Caco-2 (cell line): ENCODE measurements around the gene C10orf90. TPM values are rescaled to one million over a fixed set of nuclear protein-coding genes. Genes with fewer than 3 reads are reported as not detected.

Experiments
- BruUV-seq: library from RNA; stranded (reverse); fragments of 400-500 nt; replicated peaks from 2 replicates; lab custom pipeline; 2021; lab: Mats Ljungman, UMichigan
- CTCF ChIA-PET: fragments of 300-600 bp; sonication (Branson Sonifier 250); formaldehyde crosslinking; loops from one replicate; lab custom pipeline; 2022; ENCODE audit warnings: antibody characterized with exemption; lab: Charles Lee
- POLR2A ChIA-PET: fragments of 300-600 bp; sonication (Branson Sonifier 250); formaldehyde crosslinking; loops from one replicate; lab custom pipeline; 2022; ENCODE audit warnings: antibody characterized with exemption; lab: Charles Lee
- DNase-seq, 2 experiments: peaks; one replicate each; pipeline versions ENCODE4 v3.0.0 to v3.0.0-alpha.2; 2020 to 2022
- H3K27me3 ChIP-seq: replicated peaks from 2 replicates; pipeline ENCODE4 v1.6.0; 2011; ENCODE audit warnings: low read length; ENCODE audit not compliant: control insufficient read depth, insufficient read depth
- H3K36me3 ChIP-seq: 2 replicates; pipeline ENCODE4 v1.5.1; 2011; ENCODE audit warnings: low read length; ENCODE audit not compliant: control insufficient read depth, insufficient read depth
- H3K4me1 ChIP-seq: fragments of 250-450 bp; sonication (Bioruptor Pico); 2 replicates; pipeline ENCODE4 v1.5.1; 2020; ENCODE audit warnings: mild to moderate bottlenecking
- H3K4me3 ChIP-seq: 2 replicates; pipeline ENCODE4 v1.5.1; 2011; ENCODE audit warnings: low read depth, mild to moderate bottlenecking, control low read depth, low read length
- H3K9me3 ChIP-seq: fragments of 250-450 bp; sonication (Bioruptor Pico); 2 replicates; pipeline ENCODE4 v1.5.1; 2020; ENCODE audit warnings: mild to moderate bottlenecking, moderate library complexity
- H3K27ac Mint-ChIP-seq: one replicate; pipeline ENCODE4 v1.8.0; 2022; ENCODE audit warnings: mixed read lengths; ENCODE audit not compliant: unreplicated experiment
- H3K27me3 Mint-ChIP-seq: one replicate; pipeline ENCODE4 v1.8.0; 2022; ENCODE audit warnings: mixed read lengths; ENCODE audit not compliant: insufficient read depth, unreplicated experiment
- H3K36me3 Mint-ChIP-seq: one replicate; pipeline ENCODE4 v1.8.0; 2022; ENCODE audit warnings: mild to moderate bottlenecking, mixed read lengths; ENCODE audit not compliant: insufficient read depth, unreplicated experiment
- H3K4me1 Mint-ChIP-seq: one replicate; pipeline ENCODE4 v1.8.0; 2022; ENCODE audit warnings: low read depth, mixed read lengths; ENCODE audit not compliant: unreplicated experiment
- H3K4me3 Mint-ChIP-seq: one replicate; pipeline ENCODE4 v1.8.0; 2022; ENCODE audit warnings: mild to moderate bottlenecking, moderate library complexity, mixed read lengths; ENCODE audit not compliant: unreplicated experiment
- H3K9me3 Mint-ChIP-seq: one replicate; pipeline ENCODE4 v1.8.0; 2022; ENCODE audit warnings: mixed read lengths; ENCODE audit not compliant: unreplicated experiment
- intact Hi-C: fragments of 100-400 bp; cut with micrococcal nuclease; formaldehyde crosslinking; loops from one replicate; pipeline ENCODE4 v1.10.0; 2022; ENCODE audit not compliant: unreplicated experiment
- total RNA-seq: library from RNA; stranded (reverse); gene quantifications from 2 replicates; pipeline ENCODE4 v1.2.3, GENCODE V29; 2022
- TF ChIP-seq, protein P1 (sequence below), 2 experiments: fragments of 200-600 bp in 1 of 2; IDR thresholded peaks; 1 replicate in 1 of 2; 2 replicates in 1 of 2; pipeline versions ENCODE4 v1.5.1 to v1.8.0; 2011 to 2022; ENCODE audit warnings: antibody characterized with exemption in 1 of 2, control low read depth in 1 of 2, inconsistent platforms in 1 of 2, low read depth in 1 of 2, low read length in 1 of 2, mild to moderate bottlenecking in 1 of 2, moderate library complexity in 1 of 2; ENCODE audit not compliant: insufficient read depth in 1 of 2, severe bottlenecking in 1 of 2, unreplicated experiment in 1 of 2

The C10orf90 gene
- total RNA-seq, 1 experiment from 2014 or later, result not detected

DNA sequence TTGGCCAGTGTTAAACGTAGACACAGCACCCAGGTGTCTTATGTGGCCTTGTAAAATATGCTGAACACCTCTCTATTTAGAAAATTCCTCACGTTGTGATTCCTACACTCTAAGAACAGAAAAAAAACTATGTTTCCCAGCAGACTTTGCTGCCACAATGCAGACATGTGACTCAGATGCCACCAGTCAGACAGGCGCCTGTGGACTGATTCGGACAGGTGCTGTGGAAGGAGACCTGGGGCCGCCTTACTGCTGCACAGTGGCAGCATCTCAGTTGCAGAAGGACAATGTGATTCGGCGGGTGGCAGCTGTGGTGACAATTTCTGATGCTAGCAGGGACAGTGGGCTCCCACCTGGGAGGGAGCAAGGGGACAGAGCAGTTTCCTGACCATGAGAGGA, 88.8 kb downstream of the C10orf90 start:
- CTCF ChIA-PET, result no interaction called here
- Histone ChIP-seq H3K27me3 (no peaks in the 10 kb centered on the region; the same call in 1 of the 2 replicates), H3K4me1 (no peaks in the 10 kb centered on the region), H3K36me3 (no peaks in the 10 kb centered on the region), H3K9me3 (0 out of 2 replicates have a peak, but pooled peaks cover 4% of the 10 kb centered on the region), H3K4me3 (no peak overlapping the region)
- DNase-seq, result no peak
- H3K9me3 Mint-ChIP-seq, result no peaks in the 10 kb centered on the region
- BruUV-seq, result no TSS peak
- H3K36me3 Mint-ChIP-seq, result peaks cover 4% of the 10 kb centered on the region
- intact Hi-C loops, result no loop called here
- TF ChIP-seq, protein P1, sequence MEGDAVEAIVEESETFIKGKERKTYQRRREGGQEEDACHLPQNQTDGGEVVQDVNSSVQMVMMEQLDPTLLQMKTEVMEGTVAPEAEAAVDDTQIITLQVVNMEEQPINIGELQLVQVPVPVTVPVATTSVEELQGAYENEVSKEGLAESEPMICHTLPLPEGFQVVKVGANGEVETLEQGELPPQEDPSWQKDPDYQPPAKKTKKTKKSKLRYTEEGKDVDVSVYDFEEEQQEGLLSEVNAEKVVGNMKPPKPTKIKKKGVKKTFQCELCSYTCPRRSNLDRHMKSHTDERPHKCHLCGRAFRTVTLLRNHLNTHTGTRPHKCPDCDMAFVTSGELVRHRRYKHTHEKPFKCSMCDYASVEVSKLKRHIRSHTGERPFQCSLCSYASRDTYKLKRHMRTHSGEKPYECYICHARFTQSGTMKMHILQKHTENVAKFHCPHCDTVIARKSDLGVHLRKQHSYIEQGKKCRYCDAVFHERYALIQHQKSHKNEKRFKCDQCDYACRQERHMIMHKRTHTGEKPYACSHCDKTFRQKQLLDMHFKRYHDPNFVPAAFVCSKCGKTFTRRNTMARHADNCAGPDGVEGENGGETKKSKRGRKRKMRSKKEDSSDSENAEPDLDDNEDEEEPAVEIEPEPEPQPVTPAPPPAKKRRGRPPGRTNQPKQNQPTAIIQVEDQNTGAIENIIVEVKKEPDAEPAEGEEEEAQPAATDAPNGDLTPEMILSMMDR (IDR thresholded peaks at IDR 0.05; ENCODE audit: insufficient read depth in 1 of 2, low read depth in 1 of 2, low read length in 1 of 2, severe bottlenecking in 1 of 2, unreplicated experiment in 1 of 2), result no peak
- H3K4me1 Mint-ChIP-seq, result no peaks in the 10 kb centered on the region
- H3K27ac Mint-ChIP-seq, result no peak overlapping the region
- no peak overlapping the region for H3K4me3 Mint-ChIP-seq
- POLR2A ChIA-PET, result no interaction called here
- peaks cover 14% of the 10 kb centered on the region for H3K27me3 Mint-ChIP-seq

DNA sequence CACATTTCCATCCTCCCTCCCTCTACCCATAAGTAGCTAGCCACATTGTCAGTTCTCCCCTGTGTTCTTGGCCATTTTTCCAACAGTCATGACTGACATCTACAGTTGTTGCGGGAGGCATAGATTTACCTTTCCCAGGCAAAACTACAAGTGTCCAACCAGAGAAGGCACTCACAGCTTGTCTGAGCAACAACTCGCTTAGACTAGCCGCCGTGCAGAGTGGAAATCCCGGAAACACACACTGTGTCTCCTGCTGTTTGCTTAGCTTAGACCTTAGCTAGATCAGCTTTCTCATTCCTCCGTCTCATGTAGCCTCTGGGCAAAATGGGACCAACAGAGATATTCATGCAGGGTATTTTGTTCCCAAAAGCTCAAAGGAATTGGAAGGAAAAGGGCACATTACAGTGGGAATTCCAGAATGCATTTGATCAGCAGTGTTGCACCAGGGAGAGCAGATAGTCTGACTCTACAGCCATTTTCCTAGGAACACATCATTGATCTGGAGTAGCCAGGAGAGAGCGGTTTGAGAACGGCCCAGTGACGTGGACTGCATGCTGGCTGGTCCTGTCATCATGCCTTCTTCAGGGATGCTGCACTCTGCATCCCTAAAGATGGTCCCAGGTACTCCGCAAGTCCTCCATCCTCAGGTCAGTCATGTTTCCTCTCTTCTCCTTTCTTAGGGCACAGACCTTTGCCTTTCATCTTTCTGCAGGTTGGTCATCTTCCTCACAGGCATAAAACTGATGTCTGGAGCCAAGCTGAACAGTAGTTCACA, 89.4 kb downstream of the C10orf90 start:
- TF ChIP-seq, protein P1 (IDR thresholded peaks at IDR 0.05; ENCODE audit: insufficient read depth in 1 of 2, low read depth in 1 of 2, low read length in 1 of 2, severe bottlenecking in 1 of 2, unreplicated experiment in 1 of 2), result no peak
- Histone ChIP-seq H3K9me3 (0 out of 2 replicates have a peak, but pooled peaks cover 4% of the 10 kb centered on the region), H3K4me1 (no peaks in the 10 kb centered on the region), H3K4me3 (no peak overlapping the region), H3K36me3 (no peaks in the 10 kb centered on the region), H3K27me3 (no peaks in the 10 kb centered on the region)
- DNase-seq, result no peak
- CTCF ChIA-PET, result no interaction called here
- Mint-ChIP-seq H3K4me1 (no peaks in the 10 kb centered on the region), H3K27ac (no peak overlapping the region), H3K36me3 (peaks cover 4% of the 10 kb centered on the region), H3K9me3 (no peaks in the 10 kb centered on the region), H3K27me3 (peaks cover 14% of the 10 kb centered on the region), H3K4me3 (no peak overlapping the region)
- no TSS peak for BruUV-seq
- intact Hi-C loops, result no loop called here
- POLR2A ChIA-PET, result no interaction called here

DNA sequence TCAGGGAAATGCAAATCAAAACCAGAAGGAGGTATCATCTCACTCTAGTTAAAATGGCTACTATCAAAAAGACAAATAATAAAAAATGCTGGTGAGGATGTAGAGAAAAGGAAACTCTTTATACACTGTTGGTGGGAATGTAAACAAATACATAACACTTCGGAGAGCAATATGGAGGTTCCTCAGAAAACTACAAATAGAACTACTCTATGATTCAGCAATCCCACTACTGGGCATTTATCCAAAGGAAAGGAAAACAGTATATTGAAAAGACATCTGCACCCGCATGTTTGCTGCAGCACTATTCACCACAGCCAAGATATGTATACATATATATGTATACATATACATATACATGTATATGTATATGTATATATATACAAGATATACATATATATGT, 94.2 kb downstream of the C10orf90 start:
- H3K9me3 ChIP-seq, result peaks cover 14% of the 10 kb centered on the region; the same call in 1 of the 2 replicates
- H3K4me1 Mint-ChIP-seq, result no peaks in the 10 kb centered on the region
- intact Hi-C loops, result loop anchor here (10.0 kb wide), 1 partner anchor 398 kb away; no protein-coding TSS in a partner anchor
- H3K36me3 Mint-ChIP-seq, result no peaks in the 10 kb centered on the region
- no peaks in the 10 kb centered on the region for H3K4me1 ChIP-seq
- no TSS peak for BruUV-seq
- ChIA-PET POLR2A (no interaction called here), CTCF (no interaction called here)
- no peaks in the 10 kb centered on the region for H3K9me3 Mint-ChIP-seq
- no peak overlapping the region for H3K4me3 ChIP-seq
- DNase-seq, result no peak
- no peak overlapping the region for H3K27ac Mint-ChIP-seq
- H3K4me3 Mint-ChIP-seq, result no peak overlapping the region
- H3K27me3 ChIP-seq, result no peaks in the 10 kb centered on the region
- TF ChIP-seq, protein P1 (IDR thresholded peaks at IDR 0.05; ENCODE audit: insufficient read depth in 1 of 2, low read depth in 1 of 2, low read length in 1 of 2, severe bottlenecking in 1 of 2, unreplicated experiment in 1 of 2), result no peak
- no peaks in the 10 kb centered on the region for H3K36me3 ChIP-seq
- peaks cover under 1% of the 10 kb centered on the region for H3K27me3 Mint-ChIP-seq
